Osteoblast (primary cell): ENCODE measurements around the gene EFL1. TPM values are rescaled to one million over a fixed set of nuclear protein-coding genes. Genes with fewer than 3 reads are reported as not detected.
"Not testable (repeated sequence)": the region's sequence is repeated elsewhere in the genome, so short reads cannot be mapped to it uniquely, and the experiment has no call there.

Experiments used
- DNase-seq: peaks from one replicate; pipeline ENCODE4 v3.0.0; 2011; ENCODE audit warnings: low spot score, mixed read lengths; ENCODE audit not compliant: insufficient read length; ENCODE audit errors: missing footprints
- H2AFZ ChIP-seq: 2 replicates; pipeline ENCODE4 v1.6.0; 2011; ENCODE audit warnings: mild to moderate bottlenecking, low read length
- H3K27ac ChIP-seq: 2 replicates; pipeline ENCODE4 v1.5.1; 2011; ENCODE audit warnings: mild to moderate bottlenecking, low read depth, low read length, moderate library complexity
- H3K27me3 ChIP-seq: 2 replicates; pipeline ENCODE4 v1.6.0; 2012; ENCODE audit warnings: mild to moderate bottlenecking, control low read depth, inconsistent platforms, low read length, moderate library complexity; ENCODE audit not compliant: insufficient read depth
- H3K36me3 ChIP-seq: 2 replicates; pipeline ENCODE4 v1.5.1; 2011; ENCODE audit warnings: mild to moderate bottlenecking, low read length, control low read depth, moderate library complexity; ENCODE audit not compliant: insufficient read depth
- H3K4me1 ChIP-seq: 2 replicates; pipeline ENCODE4 v1.5.1; 2011; ENCODE audit warnings: mild to moderate bottlenecking, low read length, control low read depth, moderate library complexity; ENCODE audit not compliant: insufficient read depth
- H3K4me2 ChIP-seq: 2 replicates; pipeline ENCODE4 v1.6.0; 2011; ENCODE audit warnings: mild to moderate bottlenecking, low read length; ENCODE audit not compliant: insufficient read depth
- H3K4me3 ChIP-seq: fragments of 200-600 bp; sonication (generic); 3 replicates; pipeline ENCODE4 v1.5.1; 2012; ENCODE audit warnings: mild to moderate bottlenecking, low read length, inconsistent platforms; ENCODE audit not compliant: insufficient read depth
- H3K79me2 ChIP-seq: 2 replicates; pipeline ENCODE4 v1.6.0; 2012; ENCODE audit warnings: mild to moderate bottlenecking, low read length, control low read depth, inconsistent platforms; ENCODE audit not compliant: insufficient read depth
- H3K9me3 ChIP-seq: 2 replicates; pipeline ENCODE4 v1.5.1; 2011; ENCODE audit warnings: low read depth, low read length, control low read depth
- H4K20me1 ChIP-seq: 2 replicates; pipeline ENCODE4 v1.6.0; 2012; ENCODE audit warnings: mild to moderate bottlenecking, low read length, control low read depth; ENCODE audit not compliant: insufficient read depth
- CTCF ChIP-seq: IDR thresholded peaks from 2 replicates; pipeline ENCODE4 v1.5.1; 2011; ENCODE audit warnings: mild to moderate bottlenecking, low read depth, low read length, moderate library complexity; ENCODE audit errors: extremely low read depth
- total RNA-seq: library from RNA; depleted of rRNA; stranded (reverse); fragments of >200 nt; gene quantifications from 2 replicates; pipeline ENCODE4 v1.2.3, GENCODE V29; 2012

Gene EFL1
- total RNA-seq, 1 donor: 32.9 TPM

GRCh38 chr15:82197733-82198594 is 64.6 kb downstream of the EFL1 start:
- peak overlapping the region; percentile 27 for H2AFZ ChIP-seq
- no peaks in the 10 kb centered on the region for H3K79me2 ChIP-seq
- no peaks in the 10 kb centered on the region for H4K20me1 ChIP-seq
- no peak overlapping the region for H3K4me2 ChIP-seq
- peaks cover 6% of the 10 kb centered on the region for H3K36me3 ChIP-seq
- peak; percentile 83 for TF ChIP-seq CTCF
- no peaks in the 10 kb centered on the region for H3K27me3 ChIP-seq
- peak; percentile 81 for DNase-seq
- H3K9me3 ChIP-seq: no peaks in the 10 kb centered on the region
- no peak overlapping the region for H3K4me3 ChIP-seq
- H3K4me1 ChIP-seq: peaks cover under 1% of the 10 kb centered on the region
- no peak overlapping the region for H3K27ac ChIP-seq

- no peaks in the 10 kb centered on the region for H3K9me3 ChIP-seq
- no peak overlapping the region for H3K4me2 ChIP-seq
- no peak overlapping the region for H3K27ac ChIP-seq
- DNase-seq: no peak
- H3K36me3 ChIP-seq: peaks cover 6% of the 10 kb centered on the region
- H3K4me3 ChIP-seq: no peak overlapping the region
- no peak overlapping the region for H2AFZ ChIP-seq
- TF ChIP-seq CTCF: no peak
- H3K4me1 ChIP-seq: peaks cover 5% of the 10 kb centered on the region
- H3K27me3 ChIP-seq: no peaks in the 10 kb centered on the region
- H4K20me1 ChIP-seq: no peaks in the 10 kb centered on the region
- peaks cover 1% of the 10 kb centered on the region for H3K79me2 ChIP-seq
Observed at GRCh38 chr15:82196353-82196752, 66.2 kb downstream of the EFL1 start.

- H3K79me2 ChIP-seq, H3K9me3 ChIP-seq, H3K27ac ChIP-seq, H3K4me1 ChIP-seq, H3K27me3 ChIP-seq, H2AFZ ChIP-seq, H3K36me3 ChIP-seq, DNase-seq, H3K4me2 ChIP-seq, H3K4me3 ChIP-seq, H4K20me1 ChIP-seq: not testable (repeated sequence)
Observed at GRCh38 chr15:82195818-82196217, 66.7 kb downstream of the EFL1 start.

DNA sequence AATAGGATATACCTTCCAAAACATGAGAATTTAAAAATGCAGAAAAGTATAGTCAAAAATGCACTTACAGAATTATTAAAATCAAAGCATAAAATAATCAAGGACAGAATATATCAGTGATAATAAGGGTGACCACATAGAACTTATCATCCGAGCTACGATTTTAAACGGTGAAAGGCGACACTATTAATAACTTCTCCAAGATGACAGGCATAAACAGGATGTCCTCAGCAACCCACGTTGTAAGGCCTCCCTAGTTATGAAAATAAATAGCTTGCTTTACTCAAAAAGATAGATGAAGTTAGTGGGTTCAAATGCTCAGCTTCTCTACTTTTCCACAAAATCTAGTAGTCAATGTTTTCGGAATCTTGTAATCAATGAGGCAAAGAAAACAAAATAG is 68.0 kb downstream of the EFL1 start:
- not testable (repeated sequence) for H3K4me1 ChIP-seq, H3K79me2 ChIP-seq, H2AFZ ChIP-seq, H3K27me3 ChIP-seq, H3K36me3 ChIP-seq, H3K9me3 ChIP-seq, H3K4me2 ChIP-seq, H3K27ac ChIP-seq, H4K20me1 ChIP-seq, H3K4me3 ChIP-seq, DNase-seq

DNA sequence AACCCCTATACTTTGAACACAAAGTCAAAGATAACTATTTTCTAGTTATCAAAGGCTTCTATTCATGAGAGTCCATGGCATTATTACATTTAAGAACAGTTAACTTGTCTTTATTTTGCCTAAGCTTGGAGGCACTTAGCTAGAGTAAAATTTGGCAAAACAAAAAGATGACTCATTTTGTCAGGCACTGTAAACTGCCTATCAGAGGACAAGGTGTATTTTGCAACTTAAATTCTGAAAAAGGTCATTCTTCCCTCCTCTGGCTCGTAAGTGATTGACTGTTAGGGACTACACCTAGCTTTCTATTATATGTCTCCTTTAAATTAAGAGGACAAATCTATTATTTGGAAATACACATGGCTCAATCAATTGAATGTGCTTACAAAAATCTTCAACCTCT is 69.1 kb downstream of the EFL1 start:
- not testable (repeated sequence) for H3K4me3 ChIP-seq, H3K79me2 ChIP-seq, DNase-seq, H3K27me3 ChIP-seq, H2AFZ ChIP-seq, H3K9me3 ChIP-seq, H3K4me2 ChIP-seq, H4K20me1 ChIP-seq, H3K36me3 ChIP-seq, H3K4me1 ChIP-seq, H3K27ac ChIP-seq

GRCh38 chr15:82192394-82192793 is 70.1 kb downstream of the EFL1 start:
- H4K20me1 ChIP-seq, H3K9me3 ChIP-seq, H3K36me3 ChIP-seq, H3K27me3 ChIP-seq, H3K4me3 ChIP-seq, DNase-seq, H3K4me1 ChIP-seq, H3K4me2 ChIP-seq, H2AFZ ChIP-seq, H3K79me2 ChIP-seq: not testable (repeated sequence)
- peak overlapping the region; percentile 48 for H3K27ac ChIP-seq
